B cell (primary cell): Measurements from ENCODE around the gene RRM2. TPM values are rescaled to one million over a fixed set of nuclear protein-coding genes. Genes with fewer than 3 reads are reported as not detected.
A peak's percentile ranks its signal among the peaks of the same experiment; 100 is the strongest.

Experiments
- ATAC-seq: fragments of 200-7000 bp; cut with Tn5 transposase; one replicate; pipeline ENCODE4 v1.10.0; 2021; ENCODE audit warnings: low read depth, mild to moderate bottlenecking, moderate number of reproducible peaks, moderate library complexity
- CTCF ChIA-PET: fragments of 350-600 bp; sonication (Branson Sonifier 250); formaldehyde crosslinking; loops from one replicate; lab custom pipeline; 2021; ENCODE audit warnings: antibody characterized with exemption, inconsistent platforms; lab: Charles Lee
- POLR2A ChIA-PET: fragments of 350-600 bp; sonication (Branson Sonifier 250); formaldehyde crosslinking; loops from one replicate; lab custom pipeline; 2021; ENCODE audit warnings: antibody characterized with exemption; lab: Charles Lee
- DNase-seq: peaks from one replicate; pipeline ENCODE4 v3.0.0; 2013
- H2AFZ ChIP-seq: 2 replicates; pipeline ENCODE4 v1.6.1; 2012; ENCODE audit warnings: mild to moderate bottlenecking, low read depth, low read length; ENCODE audit not compliant: insufficient read depth, poor library complexity, severe bottlenecking
- H3K27ac ChIP-seq, 2 donors: 1 replicate in 1 of 2; 2 replicates in 1 of 2; pipeline ENCODE4 v1.5.1; 2012 to 2013; ENCODE audit warnings: low read length in 2 of 2, mild to moderate bottlenecking in 2 of 2, moderate library complexity in 1 of 2
- H3K27me3 ChIP-seq, 4 experiments: fragments of 200-600 bp in 1 of 4; sonication (generic) in 1 of 4; replicated peaks in 1 of 4; 1 replicate in 2 of 4; 2 replicates in 2 of 4; pipeline versions ENCODE4 v1.6.1 to v1.7.0; 2013 to 2016; ENCODE audit warnings: low read length in 3 of 4, mild to moderate bottlenecking in 2 of 4, mixed read lengths in 1 of 4, moderate library complexity in 1 of 4; ENCODE audit not compliant: insufficient read depth in 4 of 4, control insufficient read depth in 3 of 4; ENCODE audit errors: control extremely low read depth in 1 of 4
- H3K36me3 ChIP-seq, 2 experiments: replicated peaks in 1 of 2; 1 replicate in 1 of 2; 2 replicates in 1 of 2; pipeline versions ENCODE4 v1.6.1 to v1.7.1; 2013; ENCODE audit warnings: low read length in 1 of 2; ENCODE audit not compliant: insufficient read depth in 2 of 2, control insufficient read depth in 1 of 2; ENCODE audit errors: control extremely low read depth in 1 of 2, extremely low read depth in 1 of 2
- H3K4me1 ChIP-seq, 2 donors: fragments of 200-600 bp in 1 of 2; sonication (generic) in 1 of 2; 1 replicate in 1 of 2; 2 replicates in 1 of 2; pipeline versions ENCODE4 v1.5.1 to v1.6.1; 2013 to 2017; ENCODE audit warnings: low read length in 2 of 2; ENCODE audit not compliant: control insufficient read depth in 2 of 2, insufficient read depth in 2 of 2
- H3K4me2 ChIP-seq: replicated peaks from 2 replicates; pipeline ENCODE3; 2012; ENCODE audit warnings: mild to moderate bottlenecking, low read depth, low read length; ENCODE audit not compliant: poor library complexity, severe bottlenecking
- H3K4me3 ChIP-seq, 5 experiments: fragments of 200-600 bp in 1 of 5; sonication (generic) in 1 of 5; 1 replicate in 3 of 5; 2 replicates in 2 of 5; pipeline versions ENCODE4 v1.5.1 to v1.7.0; 2011 to 2016; ENCODE audit warnings: low read length in 4 of 5, mild to moderate bottlenecking in 4 of 5, low read depth in 2 of 5, control low read depth in 1 of 5, moderate library complexity in 1 of 5; ENCODE audit not compliant: insufficient read depth in 1 of 5; ENCODE audit errors: control extremely low read depth in 1 of 5, extremely low read depth in 1 of 5
- H3K79me2 ChIP-seq: fragments of 200-600 bp; sonication (generic); one replicate; pipeline ENCODE4 v1.6.0; 2016; ENCODE audit warnings: low read length; ENCODE audit not compliant: control insufficient read depth, insufficient read depth
- H3K9ac ChIP-seq: fragments of 200-600 bp; sonication (generic); 2 replicates; pipeline ENCODE4 v1.6.1; 2017; ENCODE audit warnings: mild to moderate bottlenecking, low read length, moderate library complexity
- H3K9me3 ChIP-seq, 3 donors: one replicate each; pipeline versions ENCODE4 v1.6.1 to v1.7.1; 2013; ENCODE audit warnings: low read length in 2 of 3; ENCODE audit not compliant: control insufficient read depth in 2 of 3, insufficient read depth in 1 of 3; ENCODE audit errors: control extremely low read depth in 1 of 3
- H4K20me1 ChIP-seq: 2 replicates; pipeline ENCODE4 v1.6.0; 2012; ENCODE audit warnings: mild to moderate bottlenecking, low read length; ENCODE audit not compliant: insufficient read depth, control insufficient read depth, poor library complexity, severe bottlenecking
- H3K27ac Mint-ChIP-seq: one replicate; pipeline ENCODE4 v1.8.0; 2021; ENCODE audit warnings: mixed read lengths
- H3K27me3 Mint-ChIP-seq: one replicate; pipeline ENCODE4 v1.8.0; 2021; ENCODE audit warnings: mixed read lengths
- H3K4me1 Mint-ChIP-seq: one replicate; pipeline ENCODE4 v1.8.0; 2021; ENCODE audit warnings: mixed read lengths
- H3K4me3 Mint-ChIP-seq: one replicate; pipeline ENCODE4 v1.8.0; 2021; ENCODE audit warnings: mixed read lengths
- H3K9me3 Mint-ChIP-seq: one replicate; pipeline ENCODE4 v1.8.0; 2022; ENCODE audit warnings: mixed read lengths; ENCODE audit not compliant: insufficient read depth
- EZH2 ChIP-seq: IDR thresholded peaks from 2 replicates; pipeline ENCODE4 v1.6.1; 2012; ENCODE audit warnings: borderline replicate concordance, low read depth, mild to moderate bottlenecking, moderate library complexity, low read length; ENCODE audit not compliant: insufficient read depth, poor library complexity, severe bottlenecking
- WGBS: methylation state at CpG from one replicate; pipeline ENCODE4 v1.1.5; 2013; ENCODE audit warnings: missing lambda C conversion rate; ENCODE audit not compliant: insufficient coverage; 5-methylcytosine and 5-hydroxymethylcytosine counted together
- intact Hi-C: fragments of 100-400 bp; cut with micrococcal nuclease; formaldehyde crosslinking; loops from one replicate; pipeline ENCODE4 v1.10.0; 2022
- polyA plus RNA-seq: library from polyadenylated mRNA; depleted of rRNA; stranded (reverse); fragments of >200 nt; gene quantifications from 2 replicates; pipeline ENCODE4 v1.2.3, GENCODE V29; 2012
- total RNA-seq, 2 donors: library from RNA; stranded (reverse); fragments of 120-200 nt in 1 of 2; gene quantifications; 1 replicate in 1 of 2; 2 replicates in 1 of 2; pipeline versions ENCODE4 v1.2.3 to v1.2.4, GENCODE V29; 2013 to 2022
- TF ChIP-seq, protein P1 (sequence below): fragments of 200-600 bp; IDR thresholded peaks from one replicate; pipeline ENCODE4 v1.8.0; 2022; ENCODE audit warnings: antibody characterized with exemption, mild to moderate bottlenecking

The RRM2 gene
- total and polyA plus RNA-seq, 2 donors (not counting 1 experiment from before 2014, with no cell fraction given), result 1.2 to 3.3 TPM

DNA sequence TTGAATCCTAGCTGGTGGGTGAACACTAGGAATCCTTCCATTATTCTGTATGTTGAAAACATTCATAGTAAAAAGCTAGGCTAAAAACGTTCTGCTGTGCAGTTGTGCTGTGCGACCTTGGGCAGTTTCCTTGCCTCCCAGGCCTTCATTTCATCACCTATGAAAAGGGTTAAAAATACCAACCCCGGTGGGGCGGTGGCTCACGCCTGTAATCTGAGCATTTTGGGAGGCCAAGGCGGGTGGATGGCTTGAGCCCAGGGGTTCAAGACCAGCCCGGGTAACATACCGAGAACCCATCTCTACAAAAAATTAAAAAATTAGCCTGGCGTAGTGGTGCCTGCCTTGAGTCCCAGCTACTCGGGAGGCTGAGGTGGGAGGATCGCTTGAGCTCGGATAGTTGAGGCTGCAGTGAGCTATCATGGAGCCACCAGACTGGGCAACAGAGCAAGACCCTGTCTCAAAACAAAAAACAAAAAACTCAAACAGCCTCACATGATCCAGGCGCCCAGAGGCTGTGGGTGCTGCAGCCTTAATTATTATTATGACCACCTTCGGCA lies 2.9 kb upstream of the RRM2 start:
- peaks cover 6% of the 10 kb centered on the region for H4K20me1 ChIP-seq
- H3K27me3 ChIP-seq, result peaks cover 0 to 17% (median 8%) of the 10 kb centered on the region in 4 experiments
- H3K27ac ChIP-seq, result no peak overlapping the region
- no peaks in the 10 kb centered on the region for H3K9me3 Mint-ChIP-seq
- peaks cover 29 to 32% of the 10 kb centered on the region in 2 donors for H3K4me1 ChIP-seq
- no peak for DNase-seq
- H3K4me3 ChIP-seq, result peak overlapping the region in 4 of 5 experiments; percentile 70 to 78 (median 74)
- H2AFZ ChIP-seq, result peak overlapping the region; percentile 71
- H3K36me3 ChIP-seq, result no peaks in the 10 kb centered on the region
- WGBS, result 81% methylated on average over 8 of the region's 14 CpGs
- H3K9me3 ChIP-seq, result peaks cover 0 to 3% (median 0%) of the 10 kb centered on the region in 3 donors
- no peak for ATAC-seq
- intact Hi-C loops, result loop anchor here (1.0 to 10.0 kb wide), 4 partner anchors 75 to 697 kb away; partner anchors contain the start of genes CPSF3, ITGB1BP1 and ODC1
- peak overlapping the region; percentile 100 for H3K4me2 ChIP-seq
- TF ChIP-seq EZH2, result no peak
- TF ChIP-seq, protein P1, sequence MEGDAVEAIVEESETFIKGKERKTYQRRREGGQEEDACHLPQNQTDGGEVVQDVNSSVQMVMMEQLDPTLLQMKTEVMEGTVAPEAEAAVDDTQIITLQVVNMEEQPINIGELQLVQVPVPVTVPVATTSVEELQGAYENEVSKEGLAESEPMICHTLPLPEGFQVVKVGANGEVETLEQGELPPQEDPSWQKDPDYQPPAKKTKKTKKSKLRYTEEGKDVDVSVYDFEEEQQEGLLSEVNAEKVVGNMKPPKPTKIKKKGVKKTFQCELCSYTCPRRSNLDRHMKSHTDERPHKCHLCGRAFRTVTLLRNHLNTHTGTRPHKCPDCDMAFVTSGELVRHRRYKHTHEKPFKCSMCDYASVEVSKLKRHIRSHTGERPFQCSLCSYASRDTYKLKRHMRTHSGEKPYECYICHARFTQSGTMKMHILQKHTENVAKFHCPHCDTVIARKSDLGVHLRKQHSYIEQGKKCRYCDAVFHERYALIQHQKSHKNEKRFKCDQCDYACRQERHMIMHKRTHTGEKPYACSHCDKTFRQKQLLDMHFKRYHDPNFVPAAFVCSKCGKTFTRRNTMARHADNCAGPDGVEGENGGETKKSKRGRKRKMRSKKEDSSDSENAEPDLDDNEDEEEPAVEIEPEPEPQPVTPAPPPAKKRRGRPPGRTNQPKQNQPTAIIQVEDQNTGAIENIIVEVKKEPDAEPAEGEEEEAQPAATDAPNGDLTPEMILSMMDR, result no peak
- H3K27me3 Mint-ChIP-seq, result peaks cover 10% of the 10 kb centered on the region
- H3K9ac ChIP-seq, result peak overlapping the region; percentile 71
- H3K4me1 Mint-ChIP-seq, result peaks cover 30% of the 10 kb centered on the region
- ChIA-PET CTCF (interaction anchor here (1.3 to 2.7 kb wide), 6 partner anchors 23 to 315 kb away, joined by 3 to 19 read pairs (median 5); no protein-coding TSS in a partner anchor), POLR2A (no interaction called here)
- H3K4me3 Mint-ChIP-seq, result peak overlapping the region; percentile 98
- peaks cover 22% of the 10 kb centered on the region for H3K79me2 ChIP-seq
- peak overlapping the region; percentile 97 for H3K27ac Mint-ChIP-seq
